ENCODE measurements around the gene ANKS1B.

The ANKS1B gene

GRCh38 chr12:99128246-99128802 is 856.4 kb downstream of the ANKS1B start:
- DNase-seq (ENCODE audit: low spot score): no peak

GRCh38 chr12:99122959-99123358 is 861.8 kb downstream of the ANKS1B start:
- no peak for DNase-seq (ENCODE audit: low spot score)

GRCh38 chr12:99122496-99122895 is 862.2 kb downstream of the ANKS1B start:
- DNase-seq (ENCODE audit: low spot score): no peak

GRCh38 chr12:99121546-99121945 is 863.2 kb downstream of the ANKS1B start:
- no peak for DNase-seq (ENCODE audit: low spot score)

- no peak for DNase-seq (ENCODE audit: low spot score)
These were observed 864.8 kb downstream of the ANKS1B start for GRCh38 chr12:99119943-99120342.

GRCh38 chr12:99119449-99119848 is 865.3 kb downstream of the ANKS1B start:
- DNase-seq (ENCODE audit: low spot score): no peak

- DNase-seq (ENCODE audit: low spot score): no peak
These were observed 873.1 kb downstream of the ANKS1B start for GRCh38 chr12:99111600-99111999.

GRCh38 chr12:99110868-99111267 is 873.9 kb downstream of the ANKS1B start:
- no peak for DNase-seq (ENCODE audit: low spot score)

- no peak for DNase-seq (ENCODE audit: low spot score)
These were observed 874.5 kb downstream of the ANKS1B start for GRCh38 chr12:99110212-99110611.

GRCh38 chr12:99108924-99109323 is 875.8 kb downstream of the ANKS1B start:
- DNase-seq (ENCODE audit: low spot score): no peak

GRCh38 chr12:99099786-99100185 is 885.0 kb downstream of the ANKS1B start:
- no peak for DNase-seq (ENCODE audit: low spot score)

- DNase-seq (ENCODE audit: low spot score): no peak
These were observed 887.6 kb downstream of the ANKS1B start for GRCh38 chr12:99097171-99097570.

- no peak for DNase-seq (ENCODE audit: low spot score)
These were observed 891.6 kb downstream of the ANKS1B start for GRCh38 chr12:99093166-99093565.

GRCh38 chr12:99092100-99092851 is 892.5 kb downstream of the ANKS1B start:
- no peak for DNase-seq (ENCODE audit: low spot score)

- no peak for DNase-seq (ENCODE audit: low spot score)
These were observed 897.5 kb downstream of the ANKS1B start for GRCh38 chr12:99087278-99087677.

- DNase-seq (ENCODE audit: low spot score): no peak
These were observed 904.9 kb downstream of the ANKS1B start for GRCh38 chr12:99079811-99080210.

GRCh38 chr12:99068993-99069747 is 915.6 kb downstream of the ANKS1B start:
- no peak for DNase-seq (ENCODE audit: low spot score)

GRCh38 chr12:99067171-99067785 is 917.5 kb downstream of the ANKS1B start:
- no peak for DNase-seq (ENCODE audit: low spot score)

GRCh38 chr12:99066726-99067125 is 918.0 kb downstream of the ANKS1B start:
- DNase-seq (ENCODE audit: low spot score): no peak

GRCh38 chr12:99063182-99063581 is 921.6 kb downstream of the ANKS1B start:
- DNase-seq (ENCODE audit: low spot score): no peak

- DNase-seq (ENCODE audit: low spot score): peak; percentile 16
These were observed 924.8 kb downstream of the ANKS1B start for GRCh38 chr12:99059824-99060511.

GRCh38 chr12:99057670-99058069 is 927.1 kb downstream of the ANKS1B start:
- DNase-seq (ENCODE audit: low spot score): no peak

All from GM03348 (cell line).